Caco-2 (cell line): Measurements from ENCODE around the gene ZNF136. TPM values are rescaled to one million over a fixed set of nuclear protein-coding genes. Genes with fewer than 3 reads are reported as not detected.

Experiments used
- BruUV-seq: library from RNA; stranded (reverse); fragments of 400-500 nt; replicated peaks from 2 replicates; lab custom pipeline; 2021; lab: Mats Ljungman, UMichigan
- CTCF ChIA-PET: fragments of 300-600 bp; sonication (Branson Sonifier 250); formaldehyde crosslinking; loops from one replicate; lab custom pipeline; 2022; ENCODE audit warnings: antibody characterized with exemption; lab: Charles Lee
- POLR2A ChIA-PET: fragments of 300-600 bp; sonication (Branson Sonifier 250); formaldehyde crosslinking; loops from one replicate; lab custom pipeline; 2022; ENCODE audit warnings: antibody characterized with exemption; lab: Charles Lee
- DNase-seq, 2 experiments: peaks; one replicate each; pipeline versions ENCODE4 v3.0.0 to v3.0.0-alpha.2; 2020 to 2022
- H3K27me3 ChIP-seq: replicated peaks from 2 replicates; pipeline ENCODE4 v1.6.0; 2011; ENCODE audit warnings: low read length; ENCODE audit not compliant: control insufficient read depth, insufficient read depth
- H3K36me3 ChIP-seq: 2 replicates; pipeline ENCODE4 v1.5.1; 2011; ENCODE audit warnings: low read length; ENCODE audit not compliant: control insufficient read depth, insufficient read depth
- H3K4me1 ChIP-seq: fragments of 250-450 bp; sonication (Bioruptor Pico); 2 replicates; pipeline ENCODE4 v1.5.1; 2020; ENCODE audit warnings: mild to moderate bottlenecking
- H3K4me3 ChIP-seq: 2 replicates; pipeline ENCODE4 v1.5.1; 2011; ENCODE audit warnings: low read depth, mild to moderate bottlenecking, control low read depth, low read length
- H3K9me3 ChIP-seq: fragments of 250-450 bp; sonication (Bioruptor Pico); 2 replicates; pipeline ENCODE4 v1.5.1; 2020; ENCODE audit warnings: mild to moderate bottlenecking, moderate library complexity
- H3K27ac Mint-ChIP-seq: one replicate; pipeline ENCODE4 v1.8.0; 2022; ENCODE audit warnings: mixed read lengths; ENCODE audit not compliant: unreplicated experiment
- H3K27me3 Mint-ChIP-seq: one replicate; pipeline ENCODE4 v1.8.0; 2022; ENCODE audit warnings: mixed read lengths; ENCODE audit not compliant: insufficient read depth, unreplicated experiment
- H3K36me3 Mint-ChIP-seq: one replicate; pipeline ENCODE4 v1.8.0; 2022; ENCODE audit warnings: mild to moderate bottlenecking, mixed read lengths; ENCODE audit not compliant: insufficient read depth, unreplicated experiment
- H3K4me1 Mint-ChIP-seq: one replicate; pipeline ENCODE4 v1.8.0; 2022; ENCODE audit warnings: low read depth, mixed read lengths; ENCODE audit not compliant: unreplicated experiment
- H3K4me3 Mint-ChIP-seq: one replicate; pipeline ENCODE4 v1.8.0; 2022; ENCODE audit warnings: mild to moderate bottlenecking, moderate library complexity, mixed read lengths; ENCODE audit not compliant: unreplicated experiment
- H3K9me3 Mint-ChIP-seq: one replicate; pipeline ENCODE4 v1.8.0; 2022; ENCODE audit warnings: mixed read lengths; ENCODE audit not compliant: unreplicated experiment
- intact Hi-C: fragments of 100-400 bp; cut with micrococcal nuclease; formaldehyde crosslinking; loops from one replicate; pipeline ENCODE4 v1.10.0; 2022; ENCODE audit not compliant: unreplicated experiment
- total RNA-seq: library from RNA; stranded (reverse); gene quantifications from 2 replicates; pipeline ENCODE4 v1.2.3, GENCODE V29; 2022
- TF ChIP-seq, protein P1 (sequence below), 2 experiments: fragments of 200-600 bp in 1 of 2; IDR thresholded peaks; 1 replicate in 1 of 2; 2 replicates in 1 of 2; pipeline versions ENCODE4 v1.5.1 to v1.8.0; 2011 to 2022; ENCODE audit warnings: antibody characterized with exemption in 1 of 2, control low read depth in 1 of 2, inconsistent platforms in 1 of 2, low read depth in 1 of 2, low read length in 1 of 2, mild to moderate bottlenecking in 1 of 2, moderate library complexity in 1 of 2; ENCODE audit not compliant: insufficient read depth in 1 of 2, severe bottlenecking in 1 of 2, unreplicated experiment in 1 of 2

ZNF136 gene
- total RNA-seq, 1 experiment from 2014 or later = 3.6 TPM

DNA sequence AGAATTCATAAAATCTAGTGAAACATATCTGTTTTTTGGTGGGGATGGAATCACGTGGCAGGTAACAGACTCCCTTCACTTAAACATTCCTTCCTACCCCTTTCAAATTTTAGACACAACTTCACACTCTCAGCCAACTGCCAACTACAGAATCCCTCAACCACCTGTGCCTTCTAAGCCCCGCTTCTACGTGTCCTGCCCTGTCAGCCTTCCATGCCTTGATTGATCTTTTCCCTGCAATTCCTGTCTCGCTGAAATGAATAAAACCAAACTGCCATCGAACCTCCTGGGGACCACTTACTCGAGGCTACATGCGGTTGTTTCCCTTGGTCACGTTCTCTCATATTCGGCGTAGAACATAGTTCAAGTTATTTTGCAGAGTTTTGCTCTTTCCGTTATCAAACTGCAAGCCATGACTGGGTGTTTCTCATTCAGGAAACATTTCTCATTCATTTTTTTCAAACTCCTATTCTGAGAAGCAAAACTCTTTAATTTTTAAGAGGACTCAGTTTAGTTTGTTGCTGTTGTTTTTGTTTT lies 7.5 kb upstream of the ZNF136 start:
- ChIA-PET CTCF (no interaction called here), POLR2A (no interaction called here)
- DNase-seq = no peak
- Mint-ChIP-seq H3K9me3 (peaks cover 8% of the 10 kb centered on the region), H3K27ac (no peak overlapping the region), H3K36me3 (no peaks in the 10 kb centered on the region), H3K27me3 (peaks cover 2% of the 10 kb centered on the region), H3K4me1 (no peaks in the 10 kb centered on the region), H3K4me3 (no peak overlapping the region)
- Histone ChIP-seq H3K36me3 (no peaks in the 10 kb centered on the region), H3K4me1 (no peaks in the 10 kb centered on the region), H3K27me3 (no peaks in the 10 kb centered on the region), H3K9me3 (no peaks in the 10 kb centered on the region), H3K4me3 (no peak overlapping the region)
- intact Hi-C loops = no loop called here
- TF ChIP-seq, protein P1, sequence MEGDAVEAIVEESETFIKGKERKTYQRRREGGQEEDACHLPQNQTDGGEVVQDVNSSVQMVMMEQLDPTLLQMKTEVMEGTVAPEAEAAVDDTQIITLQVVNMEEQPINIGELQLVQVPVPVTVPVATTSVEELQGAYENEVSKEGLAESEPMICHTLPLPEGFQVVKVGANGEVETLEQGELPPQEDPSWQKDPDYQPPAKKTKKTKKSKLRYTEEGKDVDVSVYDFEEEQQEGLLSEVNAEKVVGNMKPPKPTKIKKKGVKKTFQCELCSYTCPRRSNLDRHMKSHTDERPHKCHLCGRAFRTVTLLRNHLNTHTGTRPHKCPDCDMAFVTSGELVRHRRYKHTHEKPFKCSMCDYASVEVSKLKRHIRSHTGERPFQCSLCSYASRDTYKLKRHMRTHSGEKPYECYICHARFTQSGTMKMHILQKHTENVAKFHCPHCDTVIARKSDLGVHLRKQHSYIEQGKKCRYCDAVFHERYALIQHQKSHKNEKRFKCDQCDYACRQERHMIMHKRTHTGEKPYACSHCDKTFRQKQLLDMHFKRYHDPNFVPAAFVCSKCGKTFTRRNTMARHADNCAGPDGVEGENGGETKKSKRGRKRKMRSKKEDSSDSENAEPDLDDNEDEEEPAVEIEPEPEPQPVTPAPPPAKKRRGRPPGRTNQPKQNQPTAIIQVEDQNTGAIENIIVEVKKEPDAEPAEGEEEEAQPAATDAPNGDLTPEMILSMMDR (IDR thresholded peaks at IDR 0.05; ENCODE audit: insufficient read depth in 1 of 2, low read depth in 1 of 2, low read length in 1 of 2, severe bottlenecking in 1 of 2, unreplicated experiment in 1 of 2) = no peak
- BruUV-seq = no TSS peak

DNA sequence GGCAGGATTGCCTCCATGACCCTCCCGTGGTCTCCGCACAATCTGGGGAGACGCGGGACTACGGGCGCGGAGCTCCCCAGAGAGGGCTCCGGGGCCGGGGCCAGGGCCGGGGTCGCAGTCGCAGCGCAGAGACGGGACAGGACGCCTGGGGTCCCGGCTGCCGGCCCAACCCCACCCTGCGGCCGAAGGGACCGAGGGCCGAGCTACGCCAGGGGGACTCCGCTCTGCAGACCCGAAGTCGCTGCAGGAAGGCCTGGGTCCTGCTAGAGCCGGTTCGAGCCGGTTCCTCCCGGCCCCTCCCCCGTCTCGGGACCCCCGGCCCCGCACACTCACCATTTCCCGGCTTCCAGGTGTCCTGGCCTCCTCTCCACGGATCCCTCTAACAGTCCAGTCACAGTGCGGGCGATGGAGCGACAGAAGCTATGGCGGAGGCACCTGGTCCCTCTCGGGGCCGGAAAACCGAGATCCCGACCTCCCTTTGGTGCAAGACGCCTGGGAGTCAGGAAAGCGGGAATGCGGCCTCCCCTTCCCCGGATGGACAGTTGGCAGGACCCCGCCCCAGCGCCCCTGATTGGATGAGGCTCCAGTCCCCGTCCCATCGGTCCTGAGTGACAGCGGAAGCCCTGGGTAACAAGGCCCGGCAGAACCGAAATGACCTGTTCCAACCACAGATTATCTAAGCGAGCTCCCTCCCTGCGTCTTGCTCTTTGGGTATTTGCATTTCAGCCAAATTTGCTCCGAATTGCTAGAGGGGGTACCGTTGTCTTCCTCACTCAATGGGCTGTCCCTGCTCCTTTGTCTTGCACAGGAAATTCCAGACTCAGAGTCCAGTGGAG lies 6.5 kb upstream of the ZNF136 start, which contains the start of gene ZNF625:
TSS of gene ZNF625 (minus strand) at position 512 of the 836 bp plus-strand sequence. CDS start at position 336, 176 bp downstream.
- Mint-ChIP-seq H3K27ac (no peak within 1 kb of the TSS), H3K4me3 (no peak within 1 kb of the TSS), H3K4me1 (no peaks in the 10 kb centered on the region), H3K9me3 (peaks cover 8% of the 10 kb centered on the region), H3K36me3 (no peaks in the 10 kb centered on the region), H3K27me3 (peaks cover 2% of the 10 kb centered on the region)
- CTCF ChIA-PET = no interaction called here
- no peaks in the 10 kb centered on the region for H3K9me3 ChIP-seq
- H3K36me3 ChIP-seq = no peaks in the 10 kb centered on the region
- H3K4me3 ChIP-seq = no peak within 1 kb of the TSS
- POLR2A ChIA-PET = no interaction called here
- DNase-seq = no peak
- no TSS peak for BruUV-seq
- intact Hi-C loops = no loop called here
- TF ChIP-seq, protein P1 (IDR thresholded peaks at IDR 0.05; ENCODE audit: insufficient read depth in 1 of 2, low read depth in 1 of 2, low read length in 1 of 2, severe bottlenecking in 1 of 2, unreplicated experiment in 1 of 2) = no peak
- H3K27me3 ChIP-seq = no peaks in the 10 kb centered on the region
- H3K4me1 ChIP-seq = no peaks in the 10 kb centered on the region

DNA sequence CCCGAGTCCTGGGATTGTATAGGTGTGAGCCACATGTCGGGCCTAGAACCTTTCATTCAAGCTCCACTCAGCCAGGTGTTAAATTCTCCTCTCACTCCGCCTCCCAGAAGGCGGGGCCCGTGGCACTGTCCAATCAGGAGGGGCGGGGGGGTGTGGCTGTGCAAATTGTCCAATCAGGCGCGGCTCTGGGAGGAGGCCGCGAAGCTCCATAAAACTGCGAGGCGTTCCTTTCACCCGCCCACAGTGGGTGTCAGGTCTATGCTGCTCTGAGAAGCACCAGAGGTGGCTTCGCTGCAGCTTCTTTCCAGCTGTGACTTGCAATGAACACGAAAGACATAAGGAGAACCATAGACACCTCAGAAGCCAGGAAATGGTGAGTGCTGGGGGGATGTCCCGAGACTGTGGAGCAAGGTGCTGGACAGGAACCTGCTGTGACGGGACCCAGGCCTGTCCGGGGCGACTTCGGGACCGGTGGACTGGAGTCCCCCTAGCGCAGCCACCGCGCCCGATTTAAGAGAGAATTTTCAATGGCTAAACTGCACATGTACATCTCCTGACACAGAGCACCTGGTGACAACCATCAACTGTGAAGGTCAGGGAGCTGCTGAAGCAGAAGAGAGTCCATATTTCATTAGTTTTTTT lies 3.0 kb upstream of the ZNF136 start:
- Histone ChIP-seq H3K4me1 (no peaks in the 10 kb centered on the region), H3K9me3 (no peaks in the 10 kb centered on the region), H3K4me3 (no peak overlapping the region), H3K27me3 (no peaks in the 10 kb centered on the region), H3K36me3 (no peaks in the 10 kb centered on the region)
- Mint-ChIP-seq H3K9me3 (peaks cover 8% of the 10 kb centered on the region), H3K27ac (no peak overlapping the region), H3K4me3 (no peak overlapping the region), H3K4me1 (no peaks in the 10 kb centered on the region), H3K27me3 (peaks cover 2% of the 10 kb centered on the region), H3K36me3 (peaks cover 6% of the 10 kb centered on the region)
- no TSS peak for BruUV-seq
- intact Hi-C loops = no loop called here
- POLR2A ChIA-PET = no interaction called here
- CTCF ChIA-PET = interaction anchor here (0.6 kb wide), 1 partner anchor 1225 kb away, joined by 3 read pairs; no protein-coding TSS in a partner anchor
- TF ChIP-seq, protein P1 (IDR thresholded peaks at IDR 0.05; ENCODE audit: insufficient read depth in 1 of 2, low read depth in 1 of 2, low read length in 1 of 2, severe bottlenecking in 1 of 2, unreplicated experiment in 1 of 2) = no peak
- DNase-seq = no peak
